GM12874 (cell line): Measurements from ENCODE around the gene CALD1.

ENCODE experiments used
- TF ChIP-seq, protein P1 (sequence below): IDR thresholded peaks from 2 replicates; pipeline ENCODE4 v1.5.1; 2011; ENCODE audit warnings: low read depth, mild to moderate bottlenecking, control low read depth, low read length, moderate library complexity; ENCODE audit not compliant: insufficient read depth

The CALD1 gene

DNA sequence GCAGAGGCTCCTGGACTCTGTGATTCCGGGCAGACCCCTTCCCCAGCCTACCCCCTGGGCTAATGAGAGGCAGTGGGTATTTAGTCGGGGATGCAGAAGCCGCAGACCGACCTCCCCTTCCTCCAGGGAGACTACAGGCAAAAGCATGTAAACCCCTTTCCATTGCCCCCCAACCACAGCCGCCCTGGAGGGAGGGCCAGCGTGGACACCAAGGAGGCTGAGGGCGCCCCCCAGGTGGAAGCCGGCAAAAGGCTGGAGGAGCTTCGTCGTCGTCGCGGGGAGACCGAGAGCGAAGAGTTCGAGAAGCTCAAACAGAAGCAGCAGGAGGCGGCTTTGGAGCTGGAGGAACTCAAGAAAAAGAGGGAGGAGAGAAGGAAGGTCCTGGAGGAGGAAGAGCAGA, 167.9 kb downstream of the CALD1 start:
- TF ChIP-seq, protein P1, sequence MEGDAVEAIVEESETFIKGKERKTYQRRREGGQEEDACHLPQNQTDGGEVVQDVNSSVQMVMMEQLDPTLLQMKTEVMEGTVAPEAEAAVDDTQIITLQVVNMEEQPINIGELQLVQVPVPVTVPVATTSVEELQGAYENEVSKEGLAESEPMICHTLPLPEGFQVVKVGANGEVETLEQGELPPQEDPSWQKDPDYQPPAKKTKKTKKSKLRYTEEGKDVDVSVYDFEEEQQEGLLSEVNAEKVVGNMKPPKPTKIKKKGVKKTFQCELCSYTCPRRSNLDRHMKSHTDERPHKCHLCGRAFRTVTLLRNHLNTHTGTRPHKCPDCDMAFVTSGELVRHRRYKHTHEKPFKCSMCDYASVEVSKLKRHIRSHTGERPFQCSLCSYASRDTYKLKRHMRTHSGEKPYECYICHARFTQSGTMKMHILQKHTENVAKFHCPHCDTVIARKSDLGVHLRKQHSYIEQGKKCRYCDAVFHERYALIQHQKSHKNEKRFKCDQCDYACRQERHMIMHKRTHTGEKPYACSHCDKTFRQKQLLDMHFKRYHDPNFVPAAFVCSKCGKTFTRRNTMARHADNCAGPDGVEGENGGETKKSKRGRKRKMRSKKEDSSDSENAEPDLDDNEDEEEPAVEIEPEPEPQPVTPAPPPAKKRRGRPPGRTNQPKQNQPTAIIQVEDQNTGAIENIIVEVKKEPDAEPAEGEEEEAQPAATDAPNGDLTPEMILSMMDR, result no peak

DNA sequence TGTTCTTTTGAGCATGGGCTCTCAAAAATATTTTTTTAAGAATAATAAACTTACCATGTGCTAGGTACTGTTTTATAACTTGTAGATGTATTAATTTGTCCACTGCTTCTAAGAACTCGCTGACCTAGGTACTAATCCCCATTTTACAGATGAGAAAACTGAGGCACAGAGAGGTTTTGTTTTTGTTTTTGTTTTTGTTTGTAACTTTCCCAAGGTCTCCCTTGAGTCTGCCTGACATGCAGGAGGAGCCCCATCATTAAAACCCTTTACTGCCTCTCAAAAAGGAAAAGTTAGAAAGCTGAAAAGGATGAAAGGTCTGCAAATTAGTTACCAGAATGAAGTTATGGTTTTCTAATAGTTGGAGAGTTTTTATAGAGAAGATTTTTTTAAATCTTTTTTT, 168.4 kb downstream of the CALD1 start:
- TF ChIP-seq, protein P1, result no peak

- TF ChIP-seq, protein P1, result no peak
These were observed 168.8 kb downstream of the CALD1 start for GRCh38 chr7:134948246-134948645.

- TF ChIP-seq, protein P1, result no peak
These were observed 169.3 kb downstream of the CALD1 start for GRCh38 chr7:134948736-134949135.

DNA sequence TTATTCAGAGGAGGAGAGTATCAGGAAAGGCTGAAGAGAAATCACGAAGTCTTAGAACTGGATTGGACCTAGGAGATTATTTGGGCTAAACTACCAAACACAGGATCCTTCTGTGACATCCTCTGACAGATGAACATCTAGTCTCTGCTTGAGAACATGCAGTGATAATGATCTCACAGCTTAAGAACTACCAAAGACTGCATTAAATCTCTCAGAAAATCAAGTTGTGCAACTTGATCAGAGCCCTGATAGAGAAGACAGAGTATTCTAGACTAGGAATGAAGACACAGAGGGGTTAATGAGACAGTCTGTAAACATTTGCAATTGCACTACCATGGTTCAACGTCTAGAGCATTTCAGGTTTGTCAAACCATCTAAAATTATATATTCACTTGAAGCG, 169.7 kb downstream of the CALD1 start:
- TF ChIP-seq, protein P1, result no peak

DNA sequence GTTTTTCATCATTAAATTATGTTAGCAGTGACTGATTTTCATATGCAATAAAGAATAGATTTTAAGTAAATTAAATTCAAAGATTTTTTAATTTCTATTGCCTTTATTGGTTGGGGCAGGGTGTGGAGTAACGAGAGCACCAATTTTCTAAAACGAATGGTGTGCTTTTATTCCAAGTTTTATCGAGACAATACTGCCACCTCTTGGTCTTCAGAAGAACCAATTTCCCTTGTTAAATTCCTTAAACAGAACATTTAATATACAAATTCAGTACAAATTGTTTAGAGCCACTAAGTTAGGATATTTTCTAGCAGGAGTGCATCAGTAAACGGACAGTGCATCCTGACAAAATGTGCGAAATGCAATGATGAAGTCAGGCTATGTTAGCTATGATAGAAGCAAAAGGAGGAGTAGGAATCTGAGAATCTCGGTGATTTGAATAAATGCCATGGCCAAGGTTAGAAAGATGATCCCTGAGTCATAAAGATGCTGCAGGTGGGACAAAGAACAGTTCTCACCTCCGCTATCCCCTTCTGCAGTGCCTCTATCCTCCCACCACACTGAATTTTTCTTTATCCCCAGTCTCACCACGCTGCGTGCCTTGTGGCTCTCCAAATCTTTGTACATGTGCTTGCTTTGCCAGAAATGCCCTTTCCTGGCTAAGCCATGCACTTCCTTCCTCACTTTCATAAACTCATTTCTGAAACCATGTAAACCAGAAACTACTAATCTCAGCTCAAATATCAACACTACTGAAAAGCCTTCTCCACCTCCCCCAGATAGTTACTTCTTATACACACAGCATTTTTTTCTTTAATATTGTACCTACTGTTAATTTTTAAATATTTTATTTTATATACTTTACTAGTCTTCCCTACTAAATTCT, 175.0 kb downstream of the CALD1 start:
- TF ChIP-seq, protein P1, result peak; percentile 13; the same call in 1 of the 2 replicates

DNA sequence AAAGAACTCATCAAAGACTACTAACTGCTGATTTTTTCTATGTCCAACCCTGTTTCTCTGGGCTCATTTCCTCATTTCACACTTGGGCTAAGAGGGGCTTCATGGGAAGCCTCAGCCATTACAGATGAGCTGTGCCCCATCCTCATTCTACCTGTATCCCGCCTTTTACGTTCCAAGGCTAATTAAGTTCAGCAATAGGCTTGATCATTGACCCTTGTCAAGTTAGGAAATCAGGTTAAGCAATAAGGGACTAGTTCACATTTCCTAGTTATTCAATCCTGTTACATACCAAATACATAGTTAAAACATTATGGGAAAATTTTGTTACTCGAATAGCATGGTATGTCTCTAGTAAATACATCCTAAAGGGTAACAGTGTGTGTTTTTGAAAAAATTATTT, 177.6 kb downstream of the CALD1 start:
- TF ChIP-seq, protein P1, result no peak
